Measurements from ENCODE around the gene KRTAP10-12.
"Not testable (repeated sequence)": the region's sequence is repeated elsewhere in the genome, so short reads cannot be mapped to it uniquely, and the experiment has no call there.

Gene KRTAP10-12, protein sequence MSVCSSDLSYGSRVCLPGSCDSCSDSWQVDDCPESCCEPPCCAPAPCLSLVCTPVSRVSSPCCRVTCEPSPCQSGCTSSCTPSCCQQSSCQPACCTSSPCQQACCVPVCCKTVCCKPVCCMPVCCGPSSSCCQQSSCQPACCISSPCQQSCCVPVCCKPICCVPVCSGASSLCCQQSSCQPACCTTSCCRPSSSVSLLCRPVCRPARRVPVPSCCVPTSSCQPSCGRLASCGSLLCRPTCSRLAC

DNA sequence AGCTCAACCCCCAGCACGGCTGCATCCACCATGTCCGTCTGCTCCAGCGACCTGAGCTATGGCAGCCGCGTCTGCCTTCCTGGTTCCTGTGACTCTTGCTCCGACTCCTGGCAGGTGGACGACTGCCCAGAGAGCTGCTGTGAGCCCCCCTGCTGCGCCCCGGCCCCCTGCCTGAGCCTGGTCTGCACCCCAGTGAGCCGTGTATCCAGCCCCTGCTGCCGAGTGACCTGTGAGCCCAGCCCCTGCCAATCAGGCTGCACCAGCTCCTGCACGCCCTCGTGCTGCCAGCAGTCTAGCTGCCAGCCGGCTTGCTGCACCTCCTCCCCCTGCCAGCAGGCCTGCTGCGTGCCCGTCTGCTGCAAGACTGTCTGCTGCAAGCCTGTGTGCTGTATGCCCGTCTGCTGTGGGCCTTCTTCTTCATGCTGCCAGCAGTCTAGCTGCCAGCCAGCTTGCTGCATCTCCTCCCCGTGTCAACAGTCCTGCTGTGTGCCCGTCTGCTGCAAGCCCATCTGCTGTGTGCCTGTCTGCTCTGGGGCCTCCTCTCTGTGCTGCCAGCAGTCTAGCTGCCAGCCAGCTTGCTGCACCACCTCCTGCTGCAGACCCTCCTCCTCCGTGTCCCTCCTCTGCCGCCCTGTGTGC lies at the start of gene KRTAP10-12:
Gene KRTAP10-12 (plus strand): TSS at position 1 of the 639 bp plus-strand sequence. CDS start 30 bp downstream, at position 31.
- not testable (repeated sequence) for DNase-seq (ENCODE audit: low read depth)

DNA sequence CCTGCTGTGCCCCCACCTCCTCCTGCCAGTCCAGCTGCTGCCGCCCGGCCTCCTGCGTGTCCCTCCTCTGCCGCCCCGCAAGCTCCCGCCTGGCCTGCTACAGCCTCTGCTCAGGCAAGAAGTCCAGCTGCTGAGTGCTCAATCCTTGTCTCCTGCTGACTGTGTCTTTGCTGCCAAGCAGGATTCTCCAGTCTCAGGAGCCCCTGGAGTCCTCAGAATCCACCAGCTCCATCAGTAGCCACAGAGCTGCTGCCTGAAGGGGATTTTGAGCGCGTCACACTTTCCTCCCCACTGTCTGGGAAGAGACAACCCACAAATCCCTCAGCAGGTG lies 49.8 kb upstream of the KRTAP10-12 start:
- DNase-seq (ENCODE audit: low read depth): no peak

DNA sequence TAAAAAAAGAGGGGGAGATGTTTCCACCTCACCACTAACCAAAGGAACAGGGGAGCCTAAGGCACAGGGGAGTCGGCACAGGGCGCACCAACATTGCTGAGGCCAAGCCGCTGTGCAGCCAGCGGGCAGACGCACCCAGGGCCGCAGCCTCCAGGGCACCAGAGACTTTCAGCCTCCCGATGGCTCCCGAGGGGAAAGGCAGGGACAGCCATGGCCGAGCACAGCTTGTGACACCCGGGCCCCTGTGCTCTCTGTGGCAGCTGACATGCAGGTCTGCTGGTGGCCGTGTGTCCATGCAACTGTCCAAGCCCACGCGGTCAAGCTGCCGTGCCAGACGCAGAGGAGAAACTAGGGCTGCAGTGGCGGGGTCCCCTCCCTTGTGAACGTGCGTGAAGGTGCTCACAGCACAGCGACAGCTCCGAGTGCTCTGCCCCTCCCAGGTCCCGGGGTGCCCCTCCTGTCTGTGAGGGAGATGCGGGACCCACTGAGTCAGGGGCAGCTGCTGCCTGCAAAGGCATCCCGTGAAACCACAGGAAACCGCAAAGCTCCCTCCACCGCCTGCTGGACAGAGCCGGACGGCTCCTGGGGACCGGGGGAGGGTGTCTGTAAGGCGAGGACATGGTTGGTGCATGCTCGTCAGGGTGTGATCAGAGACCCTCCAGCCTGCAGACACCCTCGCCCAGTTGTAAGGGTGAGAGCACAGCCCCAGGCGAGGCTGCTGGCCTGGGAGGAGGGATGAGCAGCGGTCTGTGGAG lies 48.2 kb upstream of the KRTAP10-12 start:
- DNase-seq (ENCODE audit: low read depth): no peak

DNA sequence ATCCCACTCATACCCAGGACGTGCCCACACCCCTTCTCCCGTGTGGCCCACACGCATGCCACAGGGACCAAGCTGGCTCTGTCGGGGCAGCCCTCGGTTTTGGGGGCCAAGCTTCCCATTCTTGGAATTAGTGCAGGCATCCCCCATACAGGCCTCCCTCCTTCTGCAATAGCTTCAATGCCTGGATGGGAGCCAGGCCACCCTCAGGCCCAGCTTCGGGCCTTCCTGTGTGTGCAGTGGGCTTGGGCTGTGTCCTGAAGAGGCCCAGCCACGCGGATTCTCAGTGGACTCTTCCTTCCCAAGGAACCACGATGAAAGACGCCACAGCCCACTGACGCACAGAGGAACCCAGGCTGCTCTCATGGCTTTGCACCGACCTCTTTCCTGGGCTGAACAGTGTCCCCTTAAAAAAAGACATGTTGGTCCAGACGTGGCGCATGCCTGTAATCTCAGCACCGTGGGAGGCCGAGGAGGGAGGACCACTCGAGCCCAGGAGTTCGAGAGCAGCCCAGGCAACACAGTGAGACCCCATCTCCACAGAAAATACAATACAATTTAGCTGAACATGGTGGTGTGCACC lies 47.4 kb upstream of the KRTAP10-12 start:
- no peak for DNase-seq (ENCODE audit: low read depth)

DNA sequence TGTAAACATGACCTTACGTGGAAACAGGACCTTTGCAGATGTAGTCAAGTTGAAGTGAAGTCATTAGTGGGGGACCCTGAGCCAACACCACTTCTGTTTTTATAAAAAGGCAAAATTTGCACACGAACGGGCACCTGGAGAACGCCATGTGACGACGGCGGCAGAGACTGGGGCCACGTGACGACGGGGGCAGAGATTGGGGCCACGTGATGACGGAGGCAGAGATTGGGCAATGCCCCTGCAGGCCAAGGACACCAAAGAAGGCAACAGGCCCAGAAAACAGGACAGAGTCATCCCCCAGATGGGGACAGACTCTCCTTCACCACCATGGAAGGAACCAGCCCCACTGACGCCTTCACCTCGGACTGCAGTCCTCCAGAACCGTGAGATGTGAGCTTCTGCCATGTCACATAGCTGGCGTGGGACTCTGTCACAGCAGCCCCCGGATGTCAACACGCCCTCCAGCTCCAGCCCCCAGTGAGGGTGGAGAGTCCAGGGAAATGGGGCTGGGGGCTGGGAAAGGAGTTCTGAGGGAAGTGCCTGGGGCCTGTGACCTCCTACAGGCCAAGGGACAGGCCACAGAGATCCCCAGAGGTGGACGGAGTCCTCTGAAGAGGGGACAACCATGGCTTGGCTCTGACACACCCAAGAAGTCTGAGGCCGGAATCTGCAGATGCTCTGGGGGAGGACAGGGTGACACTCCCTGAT lies 46.6 kb upstream of the KRTAP10-12 start:
- DNase-seq (ENCODE audit: low read depth): no peak

DNA sequence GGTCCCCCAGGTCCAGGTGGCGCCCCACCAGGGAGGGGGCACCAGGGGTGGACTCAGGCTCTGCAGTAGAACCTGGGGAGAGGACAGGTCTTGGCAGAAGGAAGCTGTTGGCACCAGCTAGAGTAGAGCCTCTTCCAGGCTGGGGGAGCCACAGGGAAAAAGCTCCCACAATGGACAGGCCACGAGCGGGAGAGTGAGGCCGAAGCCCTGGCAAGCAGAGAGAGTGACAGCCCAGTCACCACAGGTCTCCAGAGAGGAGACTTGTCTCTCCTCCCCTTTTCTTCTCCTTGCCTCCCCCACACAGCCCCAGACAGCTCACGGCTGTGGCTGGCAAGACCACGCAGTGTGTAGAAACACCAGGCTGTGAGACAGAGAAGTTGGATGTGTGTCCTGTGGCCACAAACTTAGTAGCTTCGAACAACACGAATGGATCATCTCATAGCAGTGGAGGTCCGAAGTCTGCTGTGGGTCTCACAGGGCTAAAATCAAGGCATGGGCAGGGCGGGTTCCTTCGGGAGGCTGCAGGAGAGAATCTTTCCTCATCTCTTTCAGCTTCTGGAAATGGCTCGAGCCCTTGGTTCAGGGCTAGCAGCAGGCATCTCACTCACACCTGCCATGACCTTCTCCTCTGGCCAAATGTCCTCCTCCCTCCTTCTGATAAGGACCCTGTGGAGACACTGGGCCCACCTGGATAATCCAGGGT lies 45.8 kb upstream of the KRTAP10-12 start:
- no peak for DNase-seq (ENCODE audit: low read depth)

DNA sequence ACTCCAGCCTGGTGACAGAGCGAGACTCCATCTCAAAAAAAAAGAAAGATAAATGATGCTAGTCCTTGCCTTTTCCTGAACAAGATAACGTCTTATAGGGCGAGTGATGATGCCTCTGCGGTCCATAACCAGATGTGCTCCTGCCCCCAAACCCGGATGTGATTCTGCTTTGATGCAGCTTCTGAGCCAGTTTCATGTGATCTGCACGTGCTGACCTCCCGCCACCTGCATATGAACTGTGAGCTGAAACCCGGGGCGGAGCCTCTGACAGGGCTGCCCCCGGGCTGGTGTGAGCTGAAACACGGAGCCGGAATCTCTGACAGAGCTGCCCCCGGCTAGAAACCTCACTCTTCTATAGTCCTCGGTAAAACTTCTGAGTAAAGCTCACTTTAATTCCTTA lies 43.8 kb upstream of the KRTAP10-12 start:
- no peak for DNase-seq (ENCODE audit: low read depth)

DNA sequence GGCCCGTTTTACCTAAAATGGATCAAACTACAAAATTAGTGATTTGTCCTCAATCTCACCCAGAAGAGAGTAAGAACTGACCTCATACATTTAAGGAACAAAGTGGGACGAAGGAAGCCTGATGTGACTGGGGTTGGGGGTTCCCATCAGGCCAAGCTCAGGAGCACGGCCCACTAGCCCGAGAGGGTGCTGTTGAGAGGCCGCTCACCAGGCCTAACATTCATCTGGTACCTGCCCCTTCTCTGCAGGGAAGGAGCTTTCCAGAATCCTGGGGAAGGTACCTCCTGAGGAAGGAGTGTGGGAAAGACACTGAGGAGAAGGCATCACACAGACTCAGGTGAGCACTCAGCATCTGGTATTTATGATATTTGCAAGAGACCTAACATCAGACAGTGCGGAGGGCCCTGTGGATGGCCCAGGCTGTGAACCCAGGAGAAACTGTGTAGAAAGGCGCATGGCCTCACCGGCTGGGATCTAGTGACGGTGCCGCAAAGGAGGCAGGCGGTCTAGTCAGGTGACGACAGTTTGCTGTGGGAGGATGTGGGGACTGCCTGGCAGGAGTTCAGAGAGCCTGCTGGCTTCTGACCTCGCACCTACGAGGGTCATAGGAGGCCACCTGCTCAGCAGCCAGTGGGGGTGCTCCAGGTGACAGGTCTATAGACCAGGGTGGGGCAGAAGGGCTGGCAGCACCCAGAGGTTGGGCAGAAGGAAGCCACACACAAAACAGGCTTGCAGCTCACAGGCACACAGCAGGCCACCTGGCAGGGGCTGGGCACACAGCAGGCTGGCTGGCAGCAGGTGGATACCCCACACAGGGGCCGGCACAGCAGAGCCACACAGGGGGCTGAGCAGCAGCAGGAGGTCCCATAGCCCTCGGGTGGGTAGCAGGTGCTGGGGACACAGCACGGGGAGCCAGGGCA lies 43.1 kb upstream of the KRTAP10-12 start:
- no peak for DNase-seq (ENCODE audit: low read depth)

DNA sequence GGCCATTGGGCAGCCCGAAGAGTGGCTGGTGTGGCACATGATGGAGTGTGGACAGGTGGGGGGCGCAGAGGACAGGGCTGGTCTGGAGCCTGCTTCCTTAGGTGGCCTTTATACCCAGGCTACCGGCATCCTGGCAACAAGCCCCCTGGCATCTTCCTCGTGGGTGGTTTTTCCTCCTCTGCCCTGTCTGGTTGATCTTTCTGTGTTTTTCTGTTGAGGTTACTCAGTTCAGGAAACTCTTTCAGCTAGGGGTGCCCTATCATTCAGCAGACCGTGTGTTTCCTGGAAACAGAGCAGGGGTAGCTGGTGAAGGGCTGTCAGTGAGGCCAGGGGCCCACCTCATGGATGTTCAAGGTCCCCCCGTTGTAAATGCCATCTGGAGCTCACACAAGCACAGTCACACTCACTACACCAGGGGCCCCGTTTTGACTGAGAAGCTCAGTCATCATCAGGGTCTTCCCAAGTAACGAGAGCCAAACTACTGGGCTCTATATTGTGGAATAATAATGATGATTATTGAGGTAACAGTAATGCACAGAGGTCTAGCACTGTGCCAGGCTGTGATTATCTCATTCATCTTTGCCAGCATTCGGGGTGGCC lies 42.3 kb upstream of the KRTAP10-12 start, which contains the start of gene KRTAP12-4:
Gene KRTAP12-4 (minus strand): TSS at position 84 of the 600 bp plus-strand sequence. CDS start 45 bp downstream, at position 39.
- DNase-seq (ENCODE audit: low read depth): no peak

DNA sequence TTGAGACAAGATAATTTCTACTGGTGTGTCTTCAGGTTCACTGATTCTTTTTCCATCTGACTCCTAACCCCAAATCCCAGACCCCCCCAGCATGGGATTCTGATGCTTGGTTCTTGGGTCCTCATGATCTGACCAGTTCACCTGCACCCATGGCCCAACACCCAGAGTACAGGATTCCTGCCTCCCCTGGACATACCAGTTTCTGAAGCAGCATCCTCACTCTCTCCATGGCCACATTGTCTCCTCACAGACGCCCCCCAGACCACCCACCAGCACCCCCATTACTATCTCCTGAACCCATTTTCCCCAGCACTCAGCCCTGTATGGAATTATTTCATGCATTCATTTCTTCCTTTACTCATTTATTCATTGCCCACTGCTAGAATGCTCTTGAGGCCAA lies 40.1 kb upstream of the KRTAP10-12 start:
- no peak for DNase-seq (ENCODE audit: low read depth)

DNA sequence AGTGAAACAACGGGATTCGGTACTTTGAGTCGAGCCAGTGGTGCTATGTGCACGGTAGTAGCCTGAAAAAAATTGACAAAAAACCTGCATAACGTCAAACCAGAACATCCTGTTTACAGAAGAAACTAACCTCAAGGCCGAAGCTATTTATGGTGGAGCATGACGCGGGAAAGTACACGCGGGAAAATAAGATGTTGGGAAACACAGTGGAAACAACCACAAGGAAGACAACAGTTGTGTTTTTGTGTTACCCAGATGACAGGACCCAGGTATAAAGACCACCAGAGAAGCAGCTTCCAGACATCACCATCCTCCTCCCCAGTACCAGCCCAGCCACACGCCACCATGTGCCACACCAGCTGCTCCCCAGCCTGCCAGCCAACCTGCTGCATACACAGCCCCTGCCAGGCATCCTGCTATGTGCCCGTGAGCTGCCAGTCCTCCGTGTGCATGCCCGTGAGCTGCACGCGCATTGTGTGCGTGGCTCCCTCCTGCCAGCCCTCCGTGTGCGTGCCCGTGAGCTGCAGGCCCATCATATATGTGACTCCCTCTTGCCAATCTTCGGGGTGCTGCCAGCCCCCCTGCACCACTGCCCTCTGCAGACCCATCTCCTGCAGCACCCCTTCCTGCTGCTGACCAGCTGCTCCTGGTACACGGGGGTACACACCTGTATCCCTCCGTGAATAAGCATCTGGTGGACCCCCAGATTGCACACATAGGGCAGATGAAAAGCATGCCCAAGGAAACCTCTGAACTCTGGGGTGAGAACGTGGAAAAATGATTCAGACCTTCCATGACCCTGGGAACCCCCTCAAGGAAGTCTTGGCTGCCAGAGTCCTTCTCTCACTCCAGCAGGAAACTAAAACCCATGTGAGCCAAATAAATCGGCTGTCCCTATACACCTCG lies 39.1 kb upstream of the KRTAP10-12 start, which contains the start of gene KRTAP12-3:
Gene KRTAP12-3 (plus strand): TSS at position 298 of the 906 bp plus-strand sequence. CDS start 48 bp downstream, at position 346.
- DNase-seq (ENCODE audit: low read depth): no peak

DNA sequence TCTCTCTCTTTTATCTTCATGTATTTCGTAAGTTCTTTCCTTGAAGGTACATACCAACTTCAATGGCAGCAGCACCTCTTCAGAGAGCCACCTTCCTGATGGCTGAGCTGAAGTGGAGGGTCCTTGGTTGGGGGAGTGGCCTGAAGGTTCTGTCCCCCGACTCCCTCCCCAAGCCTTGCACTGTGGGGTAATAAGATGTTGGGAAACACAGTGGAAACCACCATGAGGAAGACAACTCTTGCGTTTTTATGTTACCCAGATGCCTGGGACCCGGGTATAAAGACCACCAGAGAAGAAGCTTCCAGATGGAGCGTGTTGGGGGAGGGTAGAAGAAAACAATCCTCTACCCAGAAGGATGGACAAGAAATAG lies 38.4 kb upstream of the KRTAP10-12 start:
- DNase-seq (ENCODE audit: low read depth): no peak

DNA sequence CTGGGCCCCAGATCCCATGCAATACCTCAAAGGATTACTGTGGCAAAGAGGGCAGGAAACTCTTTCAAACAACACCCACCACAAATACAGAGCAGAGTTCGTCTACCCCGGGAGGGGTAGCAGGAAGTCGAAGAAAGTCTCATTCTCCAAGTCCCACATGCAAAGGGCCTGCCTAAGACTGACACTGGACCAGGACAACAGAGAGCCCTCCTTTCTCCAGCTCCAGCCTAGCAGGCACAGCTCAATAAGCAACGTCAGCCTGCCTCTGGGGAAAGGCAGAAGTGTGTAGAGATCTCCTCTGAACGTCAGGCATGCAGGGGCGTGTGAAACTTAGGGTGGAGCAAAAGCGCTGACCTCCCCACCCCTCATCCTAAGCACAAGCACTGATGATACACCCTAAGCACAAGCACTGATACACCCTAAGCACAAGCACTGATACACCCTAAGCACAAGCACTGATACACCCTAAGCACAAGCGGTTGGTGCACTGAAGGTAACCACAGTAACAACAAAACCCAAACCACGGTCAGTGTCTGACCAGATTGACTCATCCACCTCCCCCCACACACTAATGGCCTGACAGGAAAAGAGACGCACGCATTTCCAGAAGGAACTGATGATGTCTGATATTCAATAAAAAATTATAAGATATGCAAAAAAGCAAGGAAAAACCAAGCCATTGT lies 37.9 kb upstream of the KRTAP10-12 start:
- DNase-seq (ENCODE audit: low read depth): no peak

DNA sequence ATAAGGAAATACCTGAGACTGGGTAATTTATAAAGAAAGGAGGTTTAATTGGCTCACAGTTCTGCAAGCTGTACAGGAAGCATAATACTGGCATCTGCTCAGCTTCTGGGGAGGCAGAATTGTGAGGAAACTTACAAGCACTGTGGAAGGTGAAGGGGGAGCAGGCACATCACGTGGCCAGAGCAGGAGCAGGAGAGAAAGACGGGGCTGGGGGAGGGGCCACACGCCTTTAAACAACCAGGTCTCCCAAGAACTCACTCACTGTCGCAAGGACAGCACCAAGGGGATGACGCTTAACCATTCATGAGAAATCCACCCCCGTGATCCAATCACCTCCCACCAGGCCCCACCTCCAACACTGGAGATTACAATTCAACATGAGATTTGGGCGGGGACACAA lies 35.4 kb upstream of the KRTAP10-12 start:
- not testable (repeated sequence) for DNase-seq (ENCODE audit: low read depth)

DNA sequence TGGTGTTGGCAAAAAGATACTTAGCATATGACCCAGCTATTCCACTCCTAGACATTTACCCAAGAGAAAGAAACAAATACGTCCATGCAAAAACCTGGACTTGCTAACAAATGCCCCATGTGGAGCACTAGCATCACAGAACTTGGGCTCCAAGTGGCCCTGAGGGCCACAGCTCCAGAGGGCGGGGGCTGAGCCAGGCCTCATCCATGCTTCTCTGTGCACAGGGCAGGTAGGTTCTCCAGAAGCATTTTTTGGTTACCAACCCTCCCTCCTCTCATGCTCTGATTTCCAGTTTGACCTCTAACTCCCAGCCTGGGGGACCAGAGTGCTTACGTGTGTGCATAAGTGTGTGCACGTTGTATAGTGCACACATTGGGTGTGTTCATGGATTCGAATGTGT lies 32.3 kb upstream of the KRTAP10-12 start:
- no peak for DNase-seq (ENCODE audit: low read depth)

DNA sequence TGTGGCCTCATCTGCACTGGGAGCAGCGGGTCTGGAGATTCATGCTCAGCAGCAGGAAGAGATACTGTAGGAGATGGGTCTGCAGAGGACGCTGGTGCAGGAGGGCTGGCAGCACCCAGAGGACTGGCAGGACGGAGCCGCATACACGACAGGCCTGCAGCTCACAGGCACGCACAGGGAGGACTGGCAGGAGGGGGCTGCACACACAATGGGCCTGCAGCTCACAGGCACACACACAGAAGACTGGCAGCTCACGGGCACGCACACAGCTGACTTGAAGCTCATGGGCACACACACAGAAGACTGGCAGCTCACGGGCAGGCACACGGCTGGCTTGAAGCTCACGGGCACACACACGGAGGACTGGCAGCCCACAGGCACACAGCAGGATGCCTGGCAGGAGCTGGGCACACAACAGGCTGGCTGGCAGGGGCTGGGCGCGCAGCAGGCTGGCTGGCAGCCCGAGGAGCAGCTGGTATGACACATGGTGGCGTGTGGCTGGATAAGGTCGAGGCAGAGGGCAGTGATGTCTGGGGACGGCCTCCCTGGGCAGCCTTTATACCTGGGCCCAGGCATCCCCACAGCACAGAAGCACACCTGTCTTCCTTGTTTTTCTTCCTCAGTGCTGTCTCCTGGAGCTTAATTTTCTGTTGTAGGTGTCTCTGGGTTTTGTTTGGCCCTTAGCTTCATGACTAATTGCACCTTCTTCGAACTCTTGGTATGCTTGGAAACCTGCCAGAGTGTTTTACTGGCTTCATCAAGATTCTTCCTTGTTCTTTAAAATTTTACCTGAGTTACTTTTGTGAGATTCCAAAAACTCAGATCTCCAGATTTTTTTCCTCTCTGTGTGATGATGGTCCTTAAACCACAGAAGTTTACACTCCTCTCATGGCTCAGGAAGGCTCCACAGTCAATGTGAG lies 30.3 kb upstream of the KRTAP10-12 start, which contains the start of gene KRTAP12-2:
Gene KRTAP12-2 (minus strand): TSS at position 527 of the 920 bp plus-strand sequence. CDS start 41 bp downstream, at position 486.
- no peak for DNase-seq (ENCODE audit: low read depth)

DNA sequence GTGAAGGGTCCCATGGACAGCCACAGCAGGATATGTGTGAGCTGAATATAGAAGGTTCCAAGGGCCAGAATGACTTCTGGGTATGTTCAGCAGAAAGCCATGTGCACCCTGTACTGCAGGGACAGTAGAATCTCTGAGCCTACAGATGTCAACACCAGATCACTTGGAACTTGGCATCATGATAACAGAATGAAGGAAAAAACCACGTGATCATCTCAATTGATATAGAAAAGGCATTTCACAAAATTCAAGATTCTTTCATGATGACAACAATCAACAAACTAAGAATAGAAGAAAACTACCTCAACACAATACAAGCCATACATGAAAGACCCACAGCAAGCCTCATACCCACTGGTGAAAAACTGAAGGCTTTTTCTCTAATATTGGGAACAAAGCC lies 29.4 kb upstream of the KRTAP10-12 start:
- no peak for DNase-seq (ENCODE audit: low read depth)

Data from fibroblast of the conjunctiva (primary cell).